ENCODE results near the gene LKAAEAR1. TPM values are rescaled to one million over a fixed set of nuclear protein-coding genes. Genes with fewer than 3 reads are reported as not detected.

LKAAEAR1 gene
- total and polyA plus RNA-seq, 2 of the 13 experiments (the other 11 are each of a cell fraction or from before 2014, with no cell fraction given), result not detected

GRCh38 chr20:64079273-64080012 lies 4.8 kb downstream of the LKAAEAR1 start, which contains the start of gene RGS19 (continued):
- TF ChIP-seq ELF4 (CRISPR knock-in tag; IDR thresholded peaks at IDR 0.05; ENCODE audit: borderline replicate concordance), result no peak
- no peak for TF ChIP-seq SIX1 (CRISPR knock-in tag; IDR thresholded peaks at IDR 0.05; ENCODE audit: borderline replicate concordance)
- TF ChIP-seq ZNF260 (CRISPR knock-in tag; IDR thresholded peaks at IDR 0.05; ENCODE audit: borderline replicate concordance, low read depth), result no peak
- no peak for TF ChIP-seq ZNF44 (CRISPR knock-in tag; IDR thresholded peaks at IDR 0.05)
- TF ChIP-seq ZKSCAN1 (IDR thresholded peaks at IDR 0.05; ENCODE audit: low read length), result no peak
- TF ChIP-seq TCF7L2 (IDR thresholded peaks at IDR 0.05; ENCODE audit: low read depth, low read length), result no peak
- no peak for TF ChIP-seq SRSF4 (IDR thresholded peaks at IDR 0.05; ENCODE audit: low read depth, low read length, poor library complexity, severe bottlenecking)
- no peak for TF ChIP-seq SRF (IDR thresholded peaks at IDR 0.05; ENCODE audit: low read depth, low read length)
- TF ChIP-seq RFX3 (CRISPR knock-in tag; IDR thresholded peaks at IDR 0.05), result no peak
- no peak for TF ChIP-seq TRAFD1 (CRISPR knock-in tag; IDR thresholded peaks at IDR 0.05; ENCODE audit: borderline replicate concordance)
- no peak for TF ChIP-seq DBP (CRISPR knock-in tag; IDR thresholded peaks at IDR 0.05; ENCODE audit: not compliant biosample characterization)
- TF ChIP-seq MTF2 (CRISPR knock-in tag; IDR thresholded peaks at IDR 0.05; ENCODE audit: borderline replicate concordance), result no peak
- TF ChIP-seq PHF21A (CRISPR knock-in tag; IDR thresholded peaks at IDR 0.05), result peak; percentile 44; the same call in 1 of the 2 replicates
- TF ChIP-seq ZHX1 (CRISPR knock-in tag; IDR thresholded peaks at IDR 0.05; ENCODE audit: low read depth), result 0 out of 2 replicates have a peak, but pooled peaks have one; percentile 20
- TF ChIP-seq ZNF781 (CRISPR knock-in tag; IDR thresholded peaks at IDR 0.05; ENCODE audit: borderline replicate concordance, not compliant biosample characterization), result no peak
- TF ChIP-seq GLMP (CRISPR knock-in tag; IDR thresholded peaks at IDR 0.05; ENCODE audit: borderline replicate concordance), result no peak
- TF ChIP-seq ZBTB43 (CRISPR knock-in tag; conservative IDR thresholded peaks at IDR 0.05), result no peak; the same call in 1 of the 2 replicates
- 0 out of 2 replicates have a peak, but pooled peaks have one; percentile 26 for TF ChIP-seq ZNF580 (CRISPR knock-in tag; IDR thresholded peaks at IDR 0.05; ENCODE audit: borderline replicate concordance, low read depth)
- peak; percentile 68; the same call in 1 of the 2 replicates for TF ChIP-seq ZMAT3 (CRISPR knock-in tag; conservative IDR thresholded peaks at IDR 0.05)

Measured in HepG2 (cell line).